Calu3 (cell line): ENCODE results near the gene H2AZ1. TPM values are rescaled to one million over a fixed set of nuclear protein-coding genes. Genes with fewer than 3 reads are reported as not detected.
A peak's percentile ranks its signal among the peaks of the same experiment; 100 is the strongest.

Experiments
- BruUV-seq: library from RNA; stranded (reverse); fragments of 400-500 nt; replicated peaks from 2 replicates; lab custom pipeline; 2021; lab: Mats Ljungman, UMichigan
- CTCF ChIA-PET: fragments of 300-600 bp; sonication (Branson Sonifier 250); formaldehyde crosslinking; loops from one replicate; lab custom pipeline; 2022; ENCODE audit warnings: antibody characterized with exemption; lab: Charles Lee
- DNase-seq: peaks from one replicate; pipeline ENCODE4 v3.0.0; 2022
- H3K27ac Mint-ChIP-seq: one replicate; pipeline ENCODE4 v1.8.0; 2022; ENCODE audit warnings: mixed read lengths; ENCODE audit not compliant: unreplicated experiment
- H3K27me3 Mint-ChIP-seq: one replicate; pipeline ENCODE4 v1.8.0; 2022; ENCODE audit warnings: mixed read lengths; ENCODE audit not compliant: unreplicated experiment
- H3K36me3 Mint-ChIP-seq: one replicate; pipeline ENCODE4 v1.8.0; 2022; ENCODE audit warnings: mild to moderate bottlenecking, moderate library complexity, mixed read lengths; ENCODE audit not compliant: insufficient read depth, unreplicated experiment
- H3K4me1 Mint-ChIP-seq: one replicate; pipeline ENCODE4 v1.8.0; 2022; ENCODE audit warnings: mild to moderate bottlenecking, low read depth, mixed read lengths; ENCODE audit not compliant: unreplicated experiment
- H3K4me3 Mint-ChIP-seq: one replicate; pipeline ENCODE4 v1.8.0; 2022; ENCODE audit warnings: mild to moderate bottlenecking, low read depth, moderate library complexity, mixed read lengths; ENCODE audit not compliant: unreplicated experiment
- H3K9me3 Mint-ChIP-seq: one replicate; pipeline ENCODE4 v1.8.0; 2022; ENCODE audit warnings: low read depth, mixed read lengths; ENCODE audit not compliant: unreplicated experiment
- intact Hi-C: fragments of 100-400 bp; cut with micrococcal nuclease; formaldehyde crosslinking; loops from one replicate; pipeline ENCODE4 v1.10.0; 2022; ENCODE audit not compliant: unreplicated experiment
- total RNA-seq: library from RNA; stranded (reverse); gene quantifications from 2 replicates; pipeline ENCODE4 v1.2.3, GENCODE V29; 2022
- TF ChIP-seq, protein P1 (sequence below): fragments of 200-600 bp; IDR thresholded peaks from one replicate; pipeline ENCODE4 v1.8.0; 2022; ENCODE audit warnings: antibody characterized with exemption; ENCODE audit not compliant: unreplicated experiment

The H2AZ1 gene
- total RNA-seq, 1 experiment from 2014 or later: 380 TPM

DNA sequence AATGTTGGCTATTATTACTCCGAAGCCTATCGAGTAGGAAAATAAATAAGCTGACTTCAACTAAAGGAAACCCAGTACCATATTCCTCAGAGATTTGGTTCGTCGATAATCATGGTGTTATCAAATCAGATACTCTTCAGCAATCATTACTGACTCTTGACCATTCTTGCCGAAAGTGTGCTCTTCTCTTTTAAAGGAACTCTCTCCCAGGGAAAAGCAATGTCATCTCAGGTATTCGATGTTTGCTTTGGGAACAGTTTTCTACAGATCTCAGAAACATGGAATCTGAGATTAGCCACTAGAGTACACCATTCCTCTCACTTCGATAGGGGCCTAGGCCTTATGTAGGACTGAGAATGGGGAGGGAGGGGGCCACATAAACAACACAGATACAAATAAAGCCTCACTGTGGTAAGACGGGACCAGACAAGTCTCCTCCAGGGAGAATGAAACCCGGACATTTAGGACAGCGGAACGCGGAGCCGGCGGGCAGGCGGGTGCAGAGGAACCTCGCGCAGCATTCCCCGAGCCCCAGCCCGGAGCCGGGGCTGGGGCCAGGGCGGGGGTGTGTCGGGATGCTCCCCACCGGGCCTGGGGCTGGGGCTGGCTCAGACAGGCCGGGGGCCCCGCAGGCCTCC, 4.2 kb downstream of the H2AZ1 start:
- intact Hi-C loops: loop anchor here (5.0 kb wide), 2 partner anchors 49 to 129 kb away; partner anchors contain the start of gene DAPP1
- Mint-ChIP-seq H3K4me3 (peak overlapping the region; percentile 94), H3K4me1 (peaks cover 6% of the 10 kb centered on the region), H3K27me3 (no peaks in the 10 kb centered on the region), H3K27ac (peak overlapping the region; percentile 94), H3K36me3 (peaks cover 33% of the 10 kb centered on the region), H3K9me3 (no peaks in the 10 kb centered on the region)
- BruUV-seq: no TSS peak
- CTCF ChIA-PET: no interaction called here
- TF ChIP-seq, protein P1, sequence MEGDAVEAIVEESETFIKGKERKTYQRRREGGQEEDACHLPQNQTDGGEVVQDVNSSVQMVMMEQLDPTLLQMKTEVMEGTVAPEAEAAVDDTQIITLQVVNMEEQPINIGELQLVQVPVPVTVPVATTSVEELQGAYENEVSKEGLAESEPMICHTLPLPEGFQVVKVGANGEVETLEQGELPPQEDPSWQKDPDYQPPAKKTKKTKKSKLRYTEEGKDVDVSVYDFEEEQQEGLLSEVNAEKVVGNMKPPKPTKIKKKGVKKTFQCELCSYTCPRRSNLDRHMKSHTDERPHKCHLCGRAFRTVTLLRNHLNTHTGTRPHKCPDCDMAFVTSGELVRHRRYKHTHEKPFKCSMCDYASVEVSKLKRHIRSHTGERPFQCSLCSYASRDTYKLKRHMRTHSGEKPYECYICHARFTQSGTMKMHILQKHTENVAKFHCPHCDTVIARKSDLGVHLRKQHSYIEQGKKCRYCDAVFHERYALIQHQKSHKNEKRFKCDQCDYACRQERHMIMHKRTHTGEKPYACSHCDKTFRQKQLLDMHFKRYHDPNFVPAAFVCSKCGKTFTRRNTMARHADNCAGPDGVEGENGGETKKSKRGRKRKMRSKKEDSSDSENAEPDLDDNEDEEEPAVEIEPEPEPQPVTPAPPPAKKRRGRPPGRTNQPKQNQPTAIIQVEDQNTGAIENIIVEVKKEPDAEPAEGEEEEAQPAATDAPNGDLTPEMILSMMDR: no peak
- no peak for DNase-seq

DNA sequence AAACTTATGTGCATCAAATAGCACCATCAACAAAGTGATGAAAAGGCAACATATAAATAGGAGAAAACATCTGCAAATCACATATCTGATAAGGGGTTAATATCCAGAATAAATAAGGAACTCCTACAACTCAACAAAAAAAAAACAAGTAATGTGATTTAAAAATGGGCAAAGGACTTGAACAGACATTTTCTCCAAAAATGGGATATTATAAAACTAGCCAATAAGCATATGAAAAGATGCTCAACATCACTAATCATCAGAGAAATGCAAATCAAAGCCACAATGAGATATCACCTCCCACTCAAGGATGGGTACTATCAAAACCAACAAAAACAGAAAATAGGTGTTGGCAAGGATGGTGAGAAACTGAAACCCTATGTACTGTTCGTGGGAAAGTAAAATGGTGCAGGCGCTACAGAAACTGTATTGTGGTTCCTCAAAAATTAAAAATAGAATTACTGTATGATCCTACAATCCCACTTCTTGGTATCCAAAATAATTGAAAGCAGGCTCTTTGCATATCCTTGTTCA, 6.1 kb downstream of the H2AZ1 start:
- Mint-ChIP-seq H3K36me3 (peaks cover 33% of the 10 kb centered on the region), H3K9me3 (no peaks in the 10 kb centered on the region), H3K4me3 (no peak overlapping the region), H3K27me3 (no peaks in the 10 kb centered on the region), H3K27ac (no peak overlapping the region), H3K4me1 (peaks cover 6% of the 10 kb centered on the region)
- TF ChIP-seq, protein P1: no peak
- DNase-seq: no peak
- intact Hi-C loops: no loop called here
- no TSS peak for BruUV-seq
- CTCF ChIA-PET: no interaction called here

DNA sequence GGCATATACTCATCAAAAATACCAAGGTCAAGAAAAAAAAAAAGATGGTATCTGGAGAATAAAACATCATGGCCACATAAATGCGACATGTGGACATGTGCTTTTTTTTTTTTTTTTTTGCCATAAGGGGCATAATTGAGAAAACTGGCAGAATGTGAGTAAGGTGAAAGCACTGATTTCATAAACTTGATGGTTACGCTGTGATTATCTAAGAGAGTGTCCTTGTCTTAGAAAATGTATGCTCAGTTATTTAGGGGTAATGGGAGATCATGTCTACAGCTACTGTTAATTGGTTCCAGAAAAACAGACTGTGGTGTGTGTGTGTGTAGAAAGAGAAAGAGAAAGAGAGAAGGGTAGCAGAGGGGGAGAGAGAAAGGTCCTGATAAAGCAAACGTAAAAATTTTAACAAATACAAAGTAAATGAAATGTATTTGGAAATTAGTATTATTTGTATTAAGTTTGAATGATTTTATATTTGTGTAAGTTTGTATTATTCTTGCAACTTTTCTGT, 11.8 kb downstream of the H2AZ1 start:
- Mint-ChIP-seq H3K4me1 (peaks cover 5% of the 10 kb centered on the region), H3K9me3 (no peaks in the 10 kb centered on the region), H3K27ac (no peak overlapping the region), H3K27me3 (no peaks in the 10 kb centered on the region), H3K36me3 (peaks cover 4% of the 10 kb centered on the region), H3K4me3 (no peak overlapping the region)
- CTCF ChIA-PET: interaction anchor here (0.7 to 1.0 kb wide), 2 partner anchors 11 to 1075 kb away, joined by 3 read pairs; no protein-coding TSS in a partner anchor
- no TSS peak for BruUV-seq
- TF ChIP-seq, protein P1: no peak
- no peak for DNase-seq
- intact Hi-C loops: no loop called here

DNA sequence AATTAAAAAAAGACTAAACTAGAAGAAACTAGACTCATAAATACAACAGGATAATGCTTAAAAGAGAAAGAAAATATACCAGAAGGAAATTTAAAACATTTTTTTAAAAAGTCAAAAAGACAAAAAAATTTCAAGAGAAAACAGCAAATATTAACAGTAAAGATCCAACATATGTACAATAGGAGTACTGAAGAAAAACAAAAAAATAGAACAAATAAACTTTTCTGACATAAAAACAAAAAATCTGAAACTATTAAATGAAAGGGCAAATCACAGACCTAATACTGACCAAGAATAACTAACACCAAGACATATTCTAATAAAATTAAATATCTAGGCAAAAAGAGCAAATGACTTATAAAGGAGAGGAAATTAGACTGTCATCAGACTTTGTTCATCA, 15.2 kb downstream of the H2AZ1 start:
- DNase-seq: no peak

More for the DNA sequence above, 15.2 kb downstream of the H2AZ1 start:
- CTCF ChIA-PET: no interaction called here
- Mint-ChIP-seq H3K9me3 (no peaks in the 10 kb centered on the region), H3K4me3 (no peak overlapping the region), H3K4me1 (no peaks in the 10 kb centered on the region), H3K27ac (no peak overlapping the region), H3K27me3 (no peaks in the 10 kb centered on the region), H3K36me3 (peaks cover 4% of the 10 kb centered on the region)
- BruUV-seq: no TSS peak
- intact Hi-C loops: no loop called here
- TF ChIP-seq, protein P1: no peak
